IPS-18c (cell line): ENCODE measurements around the gene ZNF24.

ENCODE experiments used
- H3K4me3 ChIP-seq: 2 replicates; pipeline ENCODE4 v1.7.0; 2013; ENCODE audit warnings: low read depth, mild to moderate bottlenecking, low read length, moderate library complexity; ENCODE audit not compliant: insufficient read depth
- H3K9me3 ChIP-seq: one replicate; pipeline ENCODE4 v1.6.1; 2013; ENCODE audit warnings: mild to moderate bottlenecking, low read length, moderate library complexity; ENCODE audit not compliant: control insufficient read depth, insufficient read depth

The ZNF24 gene

DNA sequence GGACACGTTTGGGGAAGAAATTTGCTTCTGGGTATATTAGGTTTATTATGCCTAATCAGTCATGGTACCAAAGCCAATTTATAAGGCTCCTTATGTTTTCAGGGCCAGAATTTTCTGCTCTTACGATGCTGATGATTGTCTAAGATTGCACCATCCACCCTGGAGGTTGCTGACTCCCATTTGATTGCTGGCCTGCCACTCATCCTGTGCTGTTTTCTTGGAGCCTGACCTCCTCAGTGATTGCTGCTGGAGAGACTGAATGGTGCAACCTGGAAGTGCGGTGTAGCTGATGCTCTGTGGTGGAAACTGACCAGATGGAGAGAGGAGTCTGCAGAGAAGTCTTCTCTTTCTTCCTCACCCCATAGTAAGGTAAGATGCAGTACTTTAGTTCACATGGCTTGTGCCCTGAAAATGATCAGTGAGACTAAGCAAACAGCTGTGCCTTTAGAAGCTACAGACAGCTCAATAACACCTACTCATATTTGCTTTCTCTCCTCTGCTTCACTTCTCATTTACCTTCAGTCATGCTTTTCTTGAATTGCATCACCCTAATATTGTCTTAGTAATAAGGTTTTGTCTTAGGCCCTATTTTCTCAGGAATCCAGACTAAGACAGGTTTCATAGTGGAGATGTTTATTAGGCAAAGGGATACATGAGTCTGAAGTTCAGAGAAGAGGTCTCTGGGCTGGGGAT lies 17.4 kb downstream of the ZNF24 start:
- Histone ChIP-seq H3K9me3 (no peaks in the 10 kb centered on the region), H3K4me3 (no peak overlapping the region)

DNA sequence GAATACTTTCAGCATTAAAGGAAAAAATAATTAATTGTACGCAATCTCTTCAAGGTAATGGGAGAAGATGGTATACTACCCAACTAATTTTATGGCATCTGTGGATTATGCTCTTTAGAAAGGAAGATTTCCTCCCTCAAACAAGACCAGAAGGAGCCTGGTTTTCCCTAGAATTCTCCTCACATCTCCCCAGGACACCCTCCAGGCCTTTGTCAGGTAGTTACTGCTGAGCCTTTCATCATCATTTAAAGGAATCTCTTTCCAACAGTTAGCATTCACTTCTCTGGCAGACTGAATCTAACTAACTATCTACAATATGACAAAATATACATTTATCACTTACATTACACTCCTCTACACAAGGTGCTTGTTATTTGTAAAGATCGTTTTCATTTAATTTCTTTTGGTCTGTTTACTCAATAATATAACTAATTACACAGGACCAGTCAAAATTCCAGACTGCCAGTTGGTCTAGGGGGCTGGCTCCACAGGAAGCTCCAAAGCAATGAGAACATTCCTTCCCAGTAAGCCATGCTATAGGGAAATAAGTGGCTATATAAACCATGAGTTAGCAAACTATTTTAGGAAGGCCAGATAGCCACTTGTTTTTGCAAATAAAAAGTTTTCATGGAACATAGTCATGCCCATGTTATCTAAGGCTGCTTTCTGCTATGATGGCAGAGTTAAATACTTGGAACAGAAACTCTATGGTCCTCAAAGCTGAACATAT lies 19.1 kb downstream of the ZNF24 start:
- Histone ChIP-seq H3K9me3 (no peaks in the 10 kb centered on the region), H3K4me3 (no peak overlapping the region)

- Histone ChIP-seq H3K4me3 (no peak overlapping the region), H3K9me3 (no peaks in the 10 kb centered on the region)
Observed at GRCh38 chr18:35322486-35323458, 21.4 kb downstream of the ZNF24 start.

- Histone ChIP-seq H3K9me3 (no peaks in the 10 kb centered on the region), H3K4me3 (no peak overlapping the region)
Observed at GRCh38 chr18:35311496-35311895, 32.7 kb downstream of the ZNF24 start.

DNA sequence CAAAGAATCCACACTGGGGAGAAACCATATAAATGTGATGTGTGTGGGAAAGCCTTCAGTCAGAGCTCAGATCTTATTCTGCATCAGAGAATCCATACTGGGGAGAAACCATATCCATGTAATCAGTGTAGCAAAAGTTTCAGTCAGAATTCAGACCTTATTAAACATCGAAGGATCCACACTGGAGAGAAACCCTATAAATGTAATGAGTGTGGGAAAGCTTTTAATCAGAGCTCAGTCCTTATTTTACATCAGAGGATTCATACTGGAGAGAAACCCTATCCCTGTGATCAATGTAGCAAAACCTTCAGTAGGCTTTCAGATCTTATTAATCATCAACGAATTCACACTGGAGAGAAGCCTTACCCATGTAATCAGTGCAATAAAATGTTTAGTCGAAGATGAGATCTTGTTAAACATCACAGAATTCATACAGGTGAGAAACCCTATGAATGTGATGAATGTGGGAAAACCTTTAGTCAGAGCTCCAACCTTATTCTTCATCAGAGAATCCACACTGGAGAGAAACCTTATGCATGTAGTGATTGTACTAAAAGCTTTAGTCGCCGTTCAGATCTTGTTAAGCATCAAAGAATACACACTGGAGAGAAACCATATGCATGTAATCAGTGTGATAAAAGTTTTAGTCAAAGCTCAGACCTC lies 37.5 kb downstream of the ZNF24 start:
- Histone ChIP-seq H3K9me3 (peaks cover 5% of the 10 kb centered on the region), H3K4me3 (no peak overlapping the region)

DNA sequence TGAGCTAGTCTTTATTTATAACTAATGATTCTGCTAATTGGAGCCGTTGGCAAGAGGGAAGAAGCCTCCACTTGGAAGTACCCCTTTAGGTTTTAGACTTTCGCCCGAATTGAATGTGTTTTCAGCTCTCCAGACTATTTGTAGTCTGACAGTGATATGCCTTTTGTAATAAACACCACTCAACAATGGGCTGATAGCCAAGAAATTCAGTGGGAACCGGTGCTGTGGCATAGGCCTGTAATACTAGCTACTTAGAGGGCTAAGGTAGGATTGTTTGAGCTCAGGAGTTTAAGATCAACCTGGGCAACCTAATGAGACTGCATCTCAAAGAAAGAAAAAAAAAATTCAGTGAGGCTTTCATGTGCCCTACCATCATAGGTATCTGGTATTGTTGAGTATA lies 40.6 kb downstream of the ZNF24 start:
- peaks cover 5% of the 10 kb centered on the region for H3K9me3 ChIP-seq

DNA sequence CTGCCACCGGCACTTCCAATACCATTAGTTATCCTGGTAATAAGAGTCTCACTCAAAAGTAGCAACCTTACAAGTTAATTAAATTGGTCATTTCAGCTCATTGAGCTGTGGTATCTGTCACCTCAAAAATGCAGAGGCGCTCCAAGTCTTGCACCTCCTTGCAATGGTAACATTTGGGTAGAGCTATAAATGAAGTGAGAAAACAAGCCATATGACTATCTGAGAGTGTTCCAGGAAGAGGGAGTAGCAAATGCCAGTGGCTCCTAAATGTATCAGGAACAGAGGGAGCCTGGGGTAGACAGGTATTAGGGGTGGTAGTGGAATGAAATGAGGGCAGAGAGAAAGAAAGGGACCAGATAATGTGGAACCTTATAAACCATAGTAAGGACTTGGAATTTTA lies 48.2 kb downstream of the ZNF24 start:
- Histone ChIP-seq H3K4me3 (no peak overlapping the region), H3K9me3 (no peaks in the 10 kb centered on the region)

More for the DNA sequence above, 40.6 kb downstream of the ZNF24 start:
- H3K4me3 ChIP-seq, result no peak overlapping the region

- Histone ChIP-seq H3K9me3 (no peaks in the 10 kb centered on the region), H3K4me3 (peak overlapping the region; percentile 94; the same call in 1 of the 2 replicates)
Observed at GRCh38 chr18:35291166-35291565, 53.1 kb downstream of the ZNF24 start.

DNA sequence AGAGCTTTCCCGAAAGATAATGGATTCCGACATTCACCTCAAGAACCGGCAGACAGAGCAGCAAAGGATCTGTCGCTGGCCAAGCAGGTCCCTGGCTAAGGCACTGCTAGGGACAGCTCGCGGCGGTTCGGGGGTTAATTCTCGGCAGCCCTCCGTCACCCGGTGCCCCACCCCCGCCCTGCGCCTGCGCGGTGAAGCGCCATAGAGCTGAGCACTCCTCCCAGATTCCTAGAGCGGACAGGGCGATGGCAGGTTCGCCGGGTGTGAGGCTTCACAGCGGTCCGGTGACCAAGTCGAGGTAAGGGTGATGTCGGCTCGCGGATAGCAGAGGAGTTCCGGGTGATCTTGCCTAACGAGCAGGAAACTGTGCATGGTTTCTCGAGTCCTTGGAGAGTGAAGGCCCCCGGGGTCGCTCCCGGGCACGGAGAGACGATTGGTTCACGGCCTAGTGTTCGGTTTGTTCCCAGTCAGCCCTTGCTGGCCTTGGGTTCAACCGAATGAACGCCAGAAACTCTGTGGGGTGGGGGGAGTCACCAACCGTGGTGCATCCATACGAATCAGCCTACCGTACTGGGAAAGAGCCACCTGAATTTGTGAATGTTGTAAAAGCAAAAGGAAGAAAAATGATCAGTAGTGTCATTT lies 54.0 kb downstream of the ZNF24 start, which contains the start of gene ZSCAN30:
ZSCAN30 (minus strand) TSS at position 136 of the 642 bp plus-strand sequence. CDS start 25,877 bp downstream, outside the sequence.
- peak within 1 kb of the TSS; percentile 94 for H3K4me3 ChIP-seq
- H3K9me3 ChIP-seq, result no peaks in the 10 kb centered on the region

DNA sequence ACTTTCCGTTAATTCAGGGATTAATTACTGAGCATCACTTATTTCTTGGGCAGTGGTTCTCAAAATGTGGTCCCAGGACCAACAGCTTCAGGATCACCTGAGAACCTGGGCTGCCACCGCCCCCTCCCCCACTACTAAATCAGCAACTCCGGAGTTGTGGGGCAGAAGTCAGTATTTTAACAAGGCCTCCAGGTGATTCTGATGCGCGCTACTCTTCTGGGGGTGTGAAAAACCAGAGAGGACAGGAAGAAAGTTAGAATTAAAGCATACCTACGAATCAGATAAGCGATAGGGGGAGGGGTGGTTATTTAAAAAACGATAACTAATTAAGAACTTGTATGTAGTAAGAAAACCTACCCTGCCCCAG lies 54.5 kb downstream of the ZNF24 start:
- Histone ChIP-seq H3K9me3 (peaks cover 3% of the 10 kb centered on the region), H3K4me3 (peak overlapping the region; percentile 94)

GRCh38 chr18:35289293-35289692 lies 54.9 kb downstream of the ZNF24 start:
- Histone ChIP-seq H3K4me3 (peak overlapping the region; percentile 94), H3K9me3 (peaks cover 7% of the 10 kb centered on the region)

- Histone ChIP-seq H3K9me3 (peaks cover 7% of the 10 kb centered on the region), H3K4me3 (no peak overlapping the region; the same call in 1 of the 2 replicates)
Observed at GRCh38 chr18:35284841-35285240, 59.4 kb downstream of the ZNF24 start.

DNA sequence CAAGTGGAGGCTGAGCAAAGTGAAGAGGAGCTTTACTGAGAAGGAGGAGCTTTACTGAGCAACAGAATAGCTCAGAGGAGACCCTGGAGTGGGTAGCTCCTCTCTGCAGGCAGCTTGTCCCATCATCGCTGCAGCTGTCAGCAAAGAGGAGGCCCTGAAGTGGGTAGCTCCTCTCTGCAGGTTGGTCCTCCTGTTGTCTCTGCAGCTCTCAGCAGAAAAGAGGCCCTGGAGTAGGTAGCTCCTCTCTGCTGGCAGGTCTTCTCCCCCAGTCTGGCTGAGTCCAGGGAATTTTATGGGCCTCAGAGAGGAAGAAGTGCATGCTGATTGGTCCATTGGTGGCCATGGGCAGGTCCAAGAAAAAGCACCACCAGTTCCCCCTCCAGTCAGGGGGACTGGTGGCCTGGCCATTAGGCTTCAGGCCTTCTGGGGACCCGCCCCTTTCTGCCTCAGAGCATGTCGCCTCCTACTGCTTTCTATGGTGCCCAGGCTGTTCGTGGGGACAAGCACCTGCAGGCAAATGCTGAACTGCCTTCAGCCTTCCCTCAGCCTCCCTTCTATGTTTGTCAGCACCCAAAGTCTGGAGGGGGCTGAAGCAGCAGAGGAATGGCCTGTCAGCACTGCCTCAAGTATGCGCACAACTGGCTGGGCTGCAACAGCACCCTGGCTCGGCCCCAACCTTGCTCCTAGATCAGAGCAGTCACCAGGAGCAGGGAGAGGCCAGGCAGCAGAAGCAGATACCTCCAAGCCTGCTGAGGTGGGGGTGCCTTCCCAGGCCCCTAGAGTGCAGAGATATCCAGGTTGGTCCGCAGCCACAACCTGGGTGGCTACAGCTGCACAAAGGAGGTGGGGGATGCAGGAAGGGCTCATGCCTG lies 60.1 kb downstream of the ZNF24 start:
- Histone ChIP-seq H3K9me3 (peaks cover 9% of the 10 kb centered on the region), H3K4me3 (no peak overlapping the region; the same call in 1 of the 2 replicates)

DNA sequence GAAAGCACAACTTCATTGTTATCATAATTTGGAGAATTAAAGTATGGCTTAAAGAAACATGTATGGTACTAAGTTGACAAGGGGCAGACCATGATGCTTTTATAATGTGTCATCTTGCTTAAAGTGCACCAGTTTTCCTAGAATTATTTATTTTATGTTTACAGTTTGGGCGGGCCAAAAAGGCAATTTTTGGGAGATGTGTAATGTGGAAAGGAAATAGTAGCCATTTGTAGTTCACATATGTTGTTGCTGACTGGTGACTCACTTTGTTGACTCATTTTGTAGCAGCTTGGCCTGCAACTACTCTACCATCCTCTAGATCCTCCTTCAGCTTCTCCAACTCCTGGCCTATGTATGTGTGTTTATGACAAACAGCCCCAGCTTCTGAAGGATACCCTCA lies 61.9 kb downstream of the ZNF24 start:
- H3K9me3 ChIP-seq, result peaks cover 10% of the 10 kb centered on the region

More for the DNA sequence above, 61.9 kb downstream of the ZNF24 start:
- H3K4me3 ChIP-seq, result no peak overlapping the region
